RPMI8226 (cell line): ENCODE results near the gene PRR14.

Experiments
- DNase-seq: peaks from one replicate; pipeline ENCODE4 v3.0.0-alpha.2; 2015

PRR14 gene

DNA sequence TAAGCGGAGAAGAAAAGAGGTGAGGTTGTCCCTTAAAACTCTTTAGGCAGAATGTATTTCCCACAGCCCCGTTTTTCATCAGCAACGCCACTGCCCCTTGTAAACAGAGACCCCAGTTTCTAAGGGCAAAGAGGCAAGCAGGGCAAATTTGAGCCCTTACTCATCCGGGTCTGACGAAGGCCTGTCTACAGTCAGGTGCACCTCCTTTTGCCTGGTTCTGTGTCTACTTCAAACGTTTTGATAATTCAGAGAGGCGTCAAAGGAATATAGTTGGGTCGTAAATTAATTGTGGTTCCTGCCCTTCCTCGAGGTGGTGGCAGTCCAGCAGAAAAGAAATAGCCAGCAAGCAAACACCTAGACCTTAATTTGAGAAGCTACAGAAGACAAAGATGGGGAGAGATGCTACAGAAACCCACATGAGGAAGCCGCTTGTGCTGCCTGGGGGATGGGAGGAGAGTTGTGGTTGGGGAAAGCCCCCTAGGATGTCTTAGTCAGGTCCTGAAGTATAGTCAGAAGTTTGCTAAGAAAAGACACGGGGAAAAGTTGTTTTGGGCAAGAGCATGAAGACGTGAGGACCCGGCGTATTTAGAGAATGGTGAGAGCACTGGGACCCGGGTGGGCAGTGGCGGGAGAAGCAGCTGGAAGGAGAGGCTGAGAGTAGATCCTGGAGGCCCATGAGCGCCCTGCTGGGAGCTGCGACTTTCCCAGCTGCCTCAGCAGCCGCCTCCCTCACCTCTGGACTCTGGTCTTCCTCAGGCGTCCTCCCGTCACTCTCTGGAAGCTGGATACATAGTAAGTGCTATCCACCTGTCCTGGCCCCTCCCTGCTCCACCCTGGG is 9.9 kb downstream of the PRR14 start:
- no peak for DNase-seq

DNA sequence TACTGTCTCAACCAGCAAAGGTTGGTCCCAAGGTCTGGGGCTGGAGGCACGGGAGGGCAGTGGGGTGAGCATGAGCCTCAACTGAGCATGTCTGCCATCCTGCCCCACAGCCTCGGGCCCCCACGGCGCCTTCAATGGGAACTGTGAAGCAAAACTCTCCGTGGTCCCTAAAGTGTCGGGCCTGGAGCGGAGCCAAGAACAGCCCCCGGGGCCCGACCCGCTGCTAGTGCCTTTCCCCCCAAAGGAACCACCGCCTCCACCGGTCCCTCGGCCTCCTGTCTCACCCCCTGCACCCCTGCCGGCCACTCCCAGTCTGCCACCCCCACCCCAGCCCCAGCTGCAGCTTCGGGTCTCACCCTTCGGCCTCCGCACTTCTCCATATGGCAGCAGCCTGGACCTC is 11.7 kb downstream of the PRR14 start:
- DNase-seq, result no peak

DNA sequence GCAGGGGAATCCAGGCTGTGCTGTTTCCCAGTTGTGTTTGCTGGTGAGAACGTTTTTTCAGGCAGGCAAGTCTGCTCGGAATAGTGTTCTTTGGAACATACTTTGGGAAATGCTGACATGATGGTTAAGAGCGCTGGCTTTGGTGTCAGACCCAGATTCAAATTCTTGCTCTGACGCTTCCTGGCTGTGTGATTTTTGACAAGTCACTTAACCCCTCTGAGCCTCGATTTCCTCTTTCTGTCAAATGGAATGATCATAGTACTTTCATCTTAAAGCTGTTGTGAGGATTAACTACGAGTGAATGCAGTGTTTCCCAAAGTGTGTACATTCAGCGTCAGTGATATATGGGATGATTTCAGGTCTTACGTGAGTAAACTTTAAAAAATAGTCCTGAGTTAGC is 12.3 kb downstream of the PRR14 start:
- no peak for DNase-seq

DNA sequence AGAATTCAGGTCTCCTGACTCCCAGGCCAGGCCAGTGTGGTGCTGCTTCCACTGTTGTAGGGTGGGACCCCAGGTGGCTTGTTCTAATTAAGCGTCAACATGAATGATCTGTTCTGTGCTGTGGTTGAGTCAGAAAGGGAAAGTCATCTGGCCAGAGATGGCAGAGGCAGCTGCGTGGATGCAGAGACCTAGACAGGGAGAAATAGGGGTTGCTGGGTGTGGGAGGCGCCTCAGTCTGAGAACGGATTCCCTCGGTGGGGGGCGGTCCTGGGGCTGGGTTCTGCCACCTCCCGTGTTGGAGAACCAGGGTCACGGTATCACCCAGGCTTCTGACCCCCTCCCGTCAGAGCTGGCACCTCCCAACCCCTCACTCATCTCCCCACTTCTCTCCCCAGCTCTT is 13.1 kb downstream of the PRR14 start:
- DNase-seq, result no peak

DNA sequence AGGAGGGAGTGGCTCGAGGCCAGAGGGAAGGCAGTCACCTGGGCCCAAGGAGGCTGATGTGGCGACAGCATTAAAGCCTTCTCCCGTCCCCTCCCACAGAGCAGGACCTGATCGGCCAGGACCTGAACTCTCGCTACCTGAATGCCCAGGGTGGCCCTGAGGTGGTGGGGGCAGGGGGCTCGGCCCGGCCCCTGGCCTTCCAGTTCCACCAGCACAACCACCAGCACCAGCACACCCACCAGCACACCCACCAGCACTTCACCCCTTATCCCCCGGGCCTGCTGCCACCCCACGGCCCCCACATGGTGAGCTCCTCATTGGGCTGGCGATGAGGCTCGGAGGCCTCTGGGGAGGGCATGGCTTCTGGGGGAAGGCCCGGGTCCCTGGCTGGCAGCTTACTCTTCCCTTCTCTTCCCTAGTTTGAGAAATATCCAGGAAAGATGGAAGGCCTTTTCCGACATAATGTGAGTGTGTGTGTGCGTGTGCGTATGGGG is 13.9 kb downstream of the PRR14 start:
- DNase-seq, result no peak

DNA sequence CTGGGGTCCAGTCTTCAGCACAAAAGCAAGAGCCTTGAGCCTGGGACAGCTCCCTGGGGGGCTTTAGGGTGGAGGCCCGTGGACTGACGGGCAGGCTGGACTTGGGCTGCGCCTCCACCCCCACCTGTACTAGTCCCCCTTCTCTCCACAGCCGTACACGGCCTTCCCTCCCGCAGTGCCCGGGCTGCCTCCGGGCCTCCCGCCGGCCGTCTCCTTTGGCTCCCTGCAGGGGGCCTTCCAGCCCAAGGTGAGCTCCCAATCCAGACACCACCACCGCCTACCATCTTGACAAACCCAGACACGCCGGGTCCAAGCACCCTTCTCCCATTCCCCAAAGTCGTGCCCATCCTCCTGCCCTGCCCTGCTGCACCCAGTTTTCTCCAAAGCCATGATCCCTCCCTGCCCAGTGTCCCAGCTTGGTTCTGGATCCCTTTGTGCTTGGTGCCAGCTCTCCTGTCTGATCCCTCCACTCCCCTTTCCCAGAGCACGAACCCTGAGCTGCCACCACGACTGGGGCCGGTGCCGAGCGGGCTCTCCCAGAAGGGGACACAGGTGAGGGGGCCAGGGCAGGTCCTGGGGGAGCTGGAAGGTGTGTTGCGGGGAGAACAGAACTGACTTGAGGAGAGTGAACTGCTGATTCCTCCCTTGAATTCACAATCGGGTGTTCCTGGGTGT is 14.5 kb downstream of the PRR14 start:
- DNase-seq, result no peak

DNA sequence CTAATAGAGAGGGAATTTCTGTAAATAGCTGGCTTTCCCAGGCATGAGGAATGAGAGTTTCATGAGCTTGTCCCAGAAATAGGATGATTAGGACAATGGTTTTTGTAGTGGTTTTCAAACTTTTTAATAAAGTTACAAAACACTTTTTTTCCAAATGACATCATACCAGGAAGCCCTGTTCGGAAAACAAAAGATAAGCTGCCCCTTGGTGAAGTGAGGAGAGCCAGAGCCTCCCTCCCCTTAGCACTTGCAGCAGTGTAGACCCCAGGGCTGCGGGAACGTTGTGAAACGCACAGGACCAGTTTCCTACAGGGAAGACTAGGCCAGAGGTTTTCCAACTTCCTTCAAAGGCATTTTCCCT is 15.1 kb downstream of the PRR14 start:
- no peak for DNase-seq

DNA sequence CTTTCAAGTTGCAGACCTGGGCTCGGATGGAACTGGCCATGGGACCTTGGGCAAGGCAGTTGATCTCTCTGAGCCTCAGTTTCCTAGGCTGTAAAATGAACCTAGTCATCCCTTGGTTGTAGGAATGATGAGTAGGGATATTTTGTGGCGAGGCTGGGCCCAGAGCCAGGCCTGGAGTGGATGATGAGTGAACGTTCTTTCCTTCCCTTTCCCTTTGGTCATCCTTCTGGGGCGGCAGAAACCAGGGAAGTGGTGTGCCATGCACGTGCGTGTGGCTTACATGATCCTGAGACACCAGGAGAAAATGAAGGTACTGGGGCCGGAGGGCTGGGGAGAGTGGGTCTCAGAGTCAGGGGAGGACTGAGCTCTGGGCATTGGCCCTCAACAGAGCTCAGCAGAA is 15.9 kb downstream of the PRR14 start:
- no peak for DNase-seq

DNA sequence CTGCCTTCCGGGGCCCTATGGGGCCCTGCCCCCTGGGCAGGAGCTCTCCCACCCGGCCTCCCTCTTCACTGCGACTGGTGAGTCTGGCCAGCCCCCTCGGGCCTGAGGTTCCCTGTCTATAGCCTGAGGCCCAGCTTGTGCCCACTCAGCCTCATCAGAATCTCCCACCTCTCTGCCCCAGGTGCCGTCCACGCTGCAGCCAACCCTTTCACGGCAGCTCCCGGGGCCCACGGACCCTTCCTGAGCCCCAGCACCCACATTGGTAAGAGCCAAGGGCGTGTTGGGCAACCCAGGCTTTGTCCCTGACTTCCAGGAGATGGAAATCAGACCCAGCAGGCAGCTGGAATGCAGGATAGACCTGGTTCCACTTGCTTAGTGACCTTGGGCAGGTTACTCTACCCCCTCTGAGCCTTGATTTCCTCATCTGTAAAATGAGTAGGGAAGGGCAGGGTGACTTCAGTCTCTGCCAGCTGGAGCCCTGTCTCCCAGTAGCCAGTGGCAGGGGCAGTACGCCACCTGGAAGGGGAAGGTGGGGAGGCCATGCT is 16.7 kb downstream of the PRR14 start:
- DNase-seq, result no peak

DNA sequence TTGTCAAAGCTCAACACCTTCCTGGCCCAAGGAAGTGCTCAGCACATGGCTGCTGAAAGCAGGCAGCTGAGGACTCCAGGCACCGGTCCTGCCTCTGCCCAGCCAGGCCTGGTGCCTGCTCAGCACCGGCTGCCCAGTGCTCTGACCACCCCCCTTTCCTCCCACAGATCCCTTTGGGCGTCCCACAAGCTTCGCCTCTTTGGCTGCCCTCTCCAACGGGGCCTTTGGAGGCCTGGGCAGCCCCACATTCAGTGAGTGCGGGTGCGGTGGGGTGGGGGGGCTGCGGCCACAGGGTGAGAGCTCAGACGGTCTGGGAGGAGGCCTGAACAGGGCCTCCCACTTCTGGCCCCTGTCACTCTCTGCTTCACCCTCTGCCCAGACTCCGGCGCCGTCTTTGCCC is 17.6 kb downstream of the PRR14 start:
- no peak for DNase-seq

DNA sequence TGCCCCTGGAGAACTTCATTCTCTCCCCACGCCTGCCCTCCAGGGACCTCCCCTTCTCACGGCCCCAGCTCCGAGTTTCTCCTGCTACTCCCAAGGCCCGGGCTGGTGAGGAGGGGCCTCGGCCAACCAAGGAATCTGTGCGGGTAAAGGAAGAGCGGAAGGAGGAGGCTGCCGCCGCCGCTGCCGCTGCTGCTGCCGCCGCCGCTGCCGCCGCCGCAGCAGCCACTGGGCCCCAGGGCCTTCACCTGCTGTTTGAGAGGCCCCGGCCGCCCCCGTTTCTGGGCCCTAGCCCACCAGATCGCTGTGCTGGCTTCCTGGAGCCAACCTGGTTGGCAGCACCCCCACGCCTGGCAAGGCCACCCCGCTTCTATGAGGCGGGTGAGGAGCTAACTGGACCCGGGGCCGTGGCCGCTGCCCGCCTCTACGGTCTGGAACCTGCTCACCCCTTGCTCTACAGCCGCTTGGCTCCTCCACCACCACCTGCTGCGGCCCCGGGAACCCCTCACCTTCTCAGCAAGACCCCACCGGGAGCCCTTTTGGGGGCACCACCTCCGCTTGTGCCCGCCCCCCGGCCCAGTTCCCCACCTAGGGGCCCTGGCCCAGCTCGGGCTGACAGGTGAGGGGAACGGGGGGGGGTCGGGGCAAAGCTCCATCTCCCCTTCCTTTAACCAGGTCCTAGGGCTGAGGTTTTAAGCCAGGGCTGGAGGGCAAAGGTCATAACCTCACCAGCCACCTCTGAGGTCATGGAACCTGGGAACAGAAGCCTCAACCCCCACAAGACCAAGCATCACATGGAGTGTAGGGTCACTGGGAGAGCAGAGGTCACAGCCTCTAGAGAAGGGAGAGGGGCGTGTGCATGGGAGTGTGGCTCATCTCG is 18.5 kb downstream of the PRR14 start:
- DNase-seq, result no peak

DNA sequence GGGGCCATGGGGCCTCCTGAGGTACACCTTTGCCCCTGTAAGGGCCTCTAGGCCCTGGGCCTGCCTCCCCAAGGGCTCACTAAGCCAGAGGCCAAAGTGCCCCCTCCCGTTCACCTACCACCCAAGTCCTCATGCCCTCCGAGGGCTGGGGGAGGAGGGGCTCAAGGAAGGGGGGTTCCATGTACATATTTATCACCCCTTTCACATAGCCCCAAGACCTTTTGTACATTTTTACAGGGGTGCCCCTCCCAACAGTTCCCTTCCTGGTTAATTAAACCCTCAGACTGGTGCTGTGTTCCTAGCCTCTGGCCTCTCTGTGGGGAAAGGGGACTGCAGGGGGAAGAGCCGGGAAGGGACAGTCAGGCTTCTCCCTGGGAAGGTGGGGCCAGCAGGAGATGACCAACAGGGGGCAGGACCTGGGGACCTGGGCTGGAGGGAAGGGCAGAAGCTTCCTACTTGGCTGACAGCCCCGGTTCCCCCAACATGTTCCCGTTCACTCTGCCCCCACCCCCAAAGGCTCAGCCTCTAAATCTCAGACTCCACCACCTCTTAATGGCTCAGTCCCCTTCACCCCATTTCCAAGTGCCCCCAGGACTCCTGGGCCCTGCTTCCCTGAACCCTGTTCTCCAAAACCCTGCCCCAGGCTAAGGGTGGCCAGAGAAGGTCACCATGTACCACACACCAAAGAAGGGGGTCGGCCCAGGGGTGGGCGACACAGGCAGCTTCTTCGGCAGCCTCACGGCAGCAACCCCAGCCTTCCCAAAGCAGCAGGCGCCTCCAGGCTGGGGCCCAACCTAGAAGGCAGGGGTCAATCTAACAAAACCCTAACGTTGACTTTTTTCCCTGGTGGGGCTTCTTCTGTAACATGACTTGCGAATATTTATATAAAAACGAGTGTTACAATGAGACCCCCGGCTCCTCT is 19.4 kb downstream of the PRR14 start:
- no peak for DNase-seq

DNA sequence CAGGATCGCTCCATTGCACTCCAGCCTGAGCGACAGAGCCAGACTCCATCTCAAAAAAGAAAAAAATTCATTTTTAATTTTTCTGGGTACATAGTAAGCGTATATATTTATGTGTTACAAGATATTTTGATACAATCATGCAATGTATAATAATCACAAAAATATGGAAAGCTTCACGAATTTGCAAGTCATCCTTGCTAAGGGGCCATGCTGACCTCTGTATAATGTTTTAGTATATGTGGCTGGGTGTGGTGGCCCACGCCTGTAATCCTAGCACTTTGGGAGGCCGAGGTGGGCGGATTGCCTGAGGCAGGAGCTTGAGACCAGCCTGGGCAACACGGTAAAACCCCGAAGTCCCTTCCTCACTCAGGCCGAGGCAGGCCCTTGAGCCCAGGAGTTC is 24.4 kb downstream of the PRR14 start:
- no peak for DNase-seq

DNA sequence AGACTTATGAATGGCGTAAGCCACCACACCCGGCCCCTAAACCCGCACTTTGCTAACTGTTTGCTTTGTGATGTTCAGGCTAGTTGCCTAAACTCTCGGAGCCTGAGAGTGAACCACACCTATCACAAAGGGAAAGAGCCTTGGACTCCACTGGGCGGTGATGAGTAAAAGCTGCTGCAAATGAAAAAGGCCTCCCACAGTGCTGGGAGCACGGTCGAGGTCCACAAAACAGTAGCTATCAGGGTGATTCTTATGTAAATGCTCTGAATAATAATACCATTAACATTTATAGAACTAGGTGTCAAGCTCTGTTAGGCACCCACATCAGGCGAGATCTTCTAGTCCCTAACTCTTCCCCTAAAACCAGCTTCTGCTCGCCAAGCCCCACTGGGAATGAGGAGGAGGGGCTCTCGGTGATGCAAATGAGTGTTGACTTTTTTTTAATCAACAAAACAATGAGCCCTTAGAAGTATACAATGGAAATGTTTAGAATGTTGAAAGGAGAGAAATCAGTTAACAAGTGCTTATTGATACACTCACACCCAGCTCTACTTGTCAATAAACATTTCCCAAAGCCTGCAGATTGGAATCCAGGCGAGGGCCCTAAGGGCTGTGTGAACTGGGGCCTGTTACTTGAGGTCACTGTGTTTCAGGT is 27.3 kb downstream of the PRR14 start:
- DNase-seq, result no peak

DNA sequence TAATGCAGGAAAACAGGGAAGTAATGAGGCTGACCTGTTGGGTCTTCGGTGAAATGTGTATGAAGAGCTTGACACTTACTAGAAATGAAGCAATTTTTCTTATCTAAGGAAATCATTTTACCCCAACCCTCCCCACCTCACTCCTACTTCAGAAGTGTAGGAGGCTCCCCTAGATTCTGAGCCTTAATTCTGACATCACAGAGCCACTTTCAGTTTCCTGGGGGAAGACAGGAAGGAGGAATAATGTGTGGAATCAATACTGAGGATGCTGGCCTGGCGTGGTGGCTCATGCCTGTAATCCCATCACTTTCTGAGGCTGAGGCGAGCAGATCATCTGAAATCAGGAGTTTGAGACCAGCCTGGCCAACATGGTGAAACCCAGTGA is 27.8 kb downstream of the PRR14 start:
- no peak for DNase-seq

DNA sequence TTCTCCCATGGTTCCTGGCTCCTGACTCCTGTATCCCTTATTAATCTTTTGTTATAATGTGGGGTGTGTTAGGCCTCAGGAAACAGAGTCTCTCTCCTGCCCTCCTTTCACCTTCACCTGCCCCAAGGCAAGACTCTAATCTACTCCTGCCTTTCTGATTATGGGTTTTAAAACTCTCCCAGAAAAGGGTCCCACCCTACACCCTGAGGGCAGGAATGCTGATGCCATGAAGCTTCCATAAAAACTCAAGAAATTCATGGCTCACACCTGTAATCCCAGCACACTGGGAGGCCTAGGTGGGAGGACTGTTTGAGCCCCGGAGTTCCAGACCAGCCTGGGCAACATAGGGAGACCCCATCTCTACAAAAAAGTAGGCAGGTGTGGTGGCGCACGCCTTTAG is 29.6 kb downstream of the PRR14 start:
- no peak for DNase-seq

DNA sequence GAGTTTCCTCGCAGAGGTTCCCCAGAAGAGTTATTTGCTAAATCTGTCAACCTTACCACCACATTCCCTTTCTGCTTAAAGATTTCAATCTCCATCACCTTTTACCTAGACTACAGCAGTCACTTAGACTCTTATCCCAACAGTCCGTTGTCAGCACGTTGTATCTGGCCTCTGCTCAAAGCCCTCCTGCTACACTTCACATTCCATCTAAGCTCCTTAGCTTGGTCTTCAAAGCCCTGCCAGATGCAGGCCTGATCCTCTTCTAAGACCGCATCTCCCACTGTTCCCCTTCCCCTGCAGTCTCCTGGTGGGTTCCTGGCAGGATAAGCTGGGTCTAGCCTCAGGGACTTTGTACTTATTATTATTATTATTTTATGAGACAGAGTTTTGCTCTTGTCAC is 37.9 kb downstream of the PRR14 start:
- DNase-seq, result no peak

DNA sequence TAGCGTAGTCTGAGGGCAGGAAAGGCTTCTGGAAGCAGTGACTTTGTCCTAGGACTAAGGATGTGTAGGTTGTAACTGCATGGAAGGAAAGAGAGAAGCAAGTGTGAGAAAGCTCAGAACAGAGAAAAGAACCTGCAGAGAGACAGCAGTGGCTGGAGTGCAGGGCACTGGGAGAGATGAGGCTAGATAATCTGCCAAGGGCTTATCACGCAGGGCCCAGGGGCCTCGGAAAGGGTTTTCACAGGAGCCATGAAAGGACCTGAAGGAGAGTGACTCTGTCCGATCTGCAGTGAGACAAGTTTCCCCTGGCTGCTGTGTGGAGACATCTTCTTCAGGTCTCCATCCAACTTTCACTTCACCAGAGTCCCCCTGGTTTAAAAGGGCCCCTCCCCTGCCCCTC is 41.1 kb downstream of the PRR14 start:
- no peak for DNase-seq

DNA sequence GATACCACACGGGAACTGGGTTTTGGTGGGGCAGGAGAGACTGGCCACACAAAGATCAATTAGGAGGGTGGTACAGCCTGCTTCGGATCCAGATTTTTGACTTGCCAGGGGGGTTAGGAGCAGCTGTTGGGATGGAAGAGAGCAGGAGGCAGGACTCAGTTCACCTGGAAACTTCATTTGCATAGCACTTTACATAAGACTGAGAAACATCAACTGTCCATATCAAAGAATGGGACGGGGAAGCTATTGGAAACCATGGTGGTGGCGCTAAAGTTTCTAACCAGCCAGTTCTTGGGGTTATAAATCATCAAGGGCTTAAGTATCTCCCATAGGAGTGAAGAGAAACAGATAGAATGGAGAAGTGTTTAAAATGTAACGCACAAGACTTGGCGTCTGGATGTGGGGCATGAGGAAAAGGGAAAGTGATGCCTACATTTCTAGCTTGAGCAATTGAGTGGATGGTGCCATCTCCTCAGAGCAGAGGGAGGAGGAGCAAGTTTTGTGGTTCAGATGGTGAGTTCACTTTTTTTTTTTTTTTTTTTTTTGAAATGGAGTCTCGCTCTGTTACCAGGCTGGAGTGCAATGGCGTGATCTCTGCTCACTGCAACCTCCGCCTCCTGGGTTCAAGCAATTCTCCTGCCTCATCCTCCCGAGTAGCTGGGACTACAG is 41.8 kb downstream of the PRR14 start:
- no peak for DNase-seq

DNA sequence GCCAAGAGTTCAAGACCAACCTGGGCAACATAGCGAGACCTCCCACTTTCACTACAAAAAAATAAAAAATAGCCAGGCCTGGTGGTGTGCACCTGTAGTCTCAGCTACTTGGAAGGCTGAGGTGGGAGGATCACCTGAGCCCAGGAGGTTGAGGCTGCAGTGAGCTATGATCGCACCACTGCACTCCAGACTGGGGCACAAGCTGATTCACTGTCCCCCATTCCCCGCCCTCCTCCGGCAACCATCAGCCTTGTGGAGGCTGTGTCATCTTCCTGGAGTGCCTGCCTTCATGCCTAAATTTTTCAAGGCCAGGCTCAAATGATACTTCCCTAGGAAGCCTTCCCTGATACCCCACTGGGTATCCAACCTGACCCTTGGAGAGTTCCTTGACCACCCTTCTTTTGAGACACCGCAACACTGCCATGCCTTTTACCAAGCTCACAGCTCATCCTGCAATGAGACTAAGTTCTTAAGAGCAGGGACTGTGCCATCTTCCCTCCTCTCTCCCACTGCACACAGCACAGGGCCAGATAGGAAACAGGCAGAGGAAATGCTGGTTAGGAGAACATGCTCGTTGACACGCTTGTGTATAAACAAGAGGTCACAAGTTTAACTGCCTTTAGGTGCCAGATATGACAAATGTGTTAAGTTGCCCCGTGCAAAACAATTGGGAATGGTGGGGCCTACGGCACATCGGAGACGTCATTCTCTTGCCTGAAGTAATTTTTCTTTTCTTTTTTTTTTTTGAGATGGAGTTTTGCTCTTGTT is 44.4 kb downstream of the PRR14 start:
- DNase-seq, result no peak
